HG03558 (cell line): ENCODE measurements around the gene GLB1L2.

Experiments used
- ATAC-seq: cut with Tn5 transposase; IDR thresholded peaks from one replicate; pipeline ENCODE4 v1.9.1; 2021; ENCODE audit warnings: moderate number of reproducible peaks; ENCODE audit not compliant: unreplicated experiment; ENCODE audit errors: extremely low read depth

Gene GLB1L2

GRCh38 chr11:134346101-134346975, 14.6 kb downstream of the GLB1L2 start:
- no peak for ATAC-seq

- ATAC-seq: no peak
Measured at GRCh38 chr11:134346976-134347350, 15.2 kb downstream of the GLB1L2 start.

- ATAC-seq: no peak
Measured at GRCh38 chr11:134347441-134347840, 15.7 kb downstream of the GLB1L2 start.

GRCh38 chr11:134349109-134349801, 17.5 kb downstream of the GLB1L2 start:
- ATAC-seq: no peak

GRCh38 chr11:134349802-134350355, 18.1 kb downstream of the GLB1L2 start:
- ATAC-seq: no peak

GRCh38 chr11:134350381-134350780, 18.6 kb downstream of the GLB1L2 start:
- ATAC-seq: no peak

- no peak for ATAC-seq
Measured at GRCh38 chr11:134352111-134352510, 20.3 kb downstream of the GLB1L2 start.

- no peak for ATAC-seq
Measured at GRCh38 chr11:134355136-134355535, 23.3 kb downstream of the GLB1L2 start.

GRCh38 chr11:134355656-134356055, 23.9 kb downstream of the GLB1L2 start:
- ATAC-seq: no peak

- no peak for ATAC-seq
Measured at GRCh38 chr11:134356656-134357544, 25.1 kb downstream of the GLB1L2 start.

GRCh38 chr11:134357545-134357839, 25.7 kb downstream of the GLB1L2 start:
- no peak for ATAC-seq

GRCh38 chr11:134358165-134358855, 26.5 kb downstream of the GLB1L2 start:
- no peak for ATAC-seq

GRCh38 chr11:134358856-134359490, 27.2 kb downstream of the GLB1L2 start:
- ATAC-seq: no peak

GRCh38 chr11:134359646-134360045, 27.9 kb downstream of the GLB1L2 start:
- no peak for ATAC-seq

GRCh38 chr11:134360050-134360835, 28.5 kb downstream of the GLB1L2 start:
- ATAC-seq: peak; percentile 59

- no peak for ATAC-seq
Measured at GRCh38 chr11:134361661-134362060, 29.9 kb downstream of the GLB1L2 start.

GRCh38 chr11:134362192-134362901, 30.6 kb downstream of the GLB1L2 start:
- no peak for ATAC-seq

GRCh38 chr11:134363161-134363560, 31.4 kb downstream of the GLB1L2 start:
- no peak for ATAC-seq
